GM12892 (cell line): ENCODE measurements around the gene RNF144A.
"Not testable (repeated sequence)": the region's sequence is repeated elsewhere in the genome, so short reads cannot be mapped to it uniquely, and the experiment has no call there.

Source experiments
- POLR2A ChIP-seq: IDR thresholded peaks from 2 replicates; pipeline ENCODE4 v1.6.1; 2011; ENCODE audit warnings: low read depth, low read length, control low read depth
- POLR2AphosphoS5 ChIP-seq: IDR thresholded peaks from 2 replicates; pipeline ENCODE4 v1.6.1; 2011; ENCODE audit warnings: low read depth, low read length, control low read depth
- TAF1 ChIP-seq: IDR thresholded peaks from 2 replicates; pipeline ENCODE4 v1.6.1; 2011; ENCODE audit warnings: low read depth, mild to moderate bottlenecking, control low read depth, low read length, borderline replicate concordance

GRCh38 chr2:6902581-6902980 lies 14.6 kb upstream of the RNF144A start:
- not testable (repeated sequence) for TF ChIP-seq POLR2A, POLR2AphosphoS5, TAF1
